GM13977 (cell line): ENCODE measurements around the gene USP9X.
"Not testable (repeated sequence)": the region's sequence is repeated elsewhere in the genome, so short reads cannot be mapped to it uniquely, and the experiment has no call there.

Experiments
- DNase-seq: peaks from one replicate; pipeline ENCODE4 v3.0.0; 2012; ENCODE audit warnings: low spot score
- CTCF ChIP-seq: IDR thresholded peaks from 2 replicates; pipeline ENCODE4 v1.5.1; 2012; ENCODE audit warnings: mild to moderate bottlenecking, control low read depth; ENCODE audit not compliant: insufficient read depth; ENCODE audit errors: extremely low read depth, missing control alignments
- in situ Hi-C: fragments of 300-500 bp; cut with MboI; formaldehyde crosslinking; loops from one replicate; pipeline ENCODE4 v1.12.0; 2022; ENCODE audit warnings: low sequenced_read_pairs, low pct_unique_long_range_greater_than_20kb, mixed read lengths, inconsistent platforms; ENCODE audit not compliant: unreplicated experiment

Gene USP9X

GRCh38 chrX:41276661-41277506, 191.6 kb downstream of the USP9X start:
- peak; percentile 42 for DNase-seq
- no peak for TF ChIP-seq CTCF
- in situ Hi-C loops: no loop called here

GRCh38 chrX:41282307-41282706, 197.1 kb downstream of the USP9X start:
- DNase-seq, in situ Hi-C loops: not testable (repeated sequence)

GRCh38 chrX:41285928-41286327, 200.7 kb downstream of the USP9X start:
- in situ Hi-C loops: not testable (repeated sequence)

More at GRCh38 chrX:41285928-41286327, 200.7 kb downstream of the USP9X start:
- not testable (repeated sequence) for DNase-seq
